HG02571 (cell line): Measurements from ENCODE around the gene SPINK8.
"Not testable (repeated sequence)": the region's sequence is repeated elsewhere in the genome, so short reads cannot be mapped to it uniquely, and the experiment has no call there.

Source experiments
- ATAC-seq: cut with Tn5 transposase; IDR thresholded peaks from one replicate; pipeline ENCODE4 v1.9.1; 2021; ENCODE audit warnings: mild to moderate bottlenecking, moderate library complexity; ENCODE audit not compliant: unreplicated experiment

The SPINK8 gene

GRCh38 chr3:48333346-48334245 is at the start of gene SPINK8:
TSS of gene SPINK8 (minus strand) at chr3:48333661. CDS start at chr3:48328341, 5,320 bp downstream.
- ATAC-seq, result not testable (repeated sequence)

- ATAC-seq, result no peak
Measured at GRCh38 chr3:48372862-48373435, 39.5 kb upstream of the SPINK8 start.

DNA sequence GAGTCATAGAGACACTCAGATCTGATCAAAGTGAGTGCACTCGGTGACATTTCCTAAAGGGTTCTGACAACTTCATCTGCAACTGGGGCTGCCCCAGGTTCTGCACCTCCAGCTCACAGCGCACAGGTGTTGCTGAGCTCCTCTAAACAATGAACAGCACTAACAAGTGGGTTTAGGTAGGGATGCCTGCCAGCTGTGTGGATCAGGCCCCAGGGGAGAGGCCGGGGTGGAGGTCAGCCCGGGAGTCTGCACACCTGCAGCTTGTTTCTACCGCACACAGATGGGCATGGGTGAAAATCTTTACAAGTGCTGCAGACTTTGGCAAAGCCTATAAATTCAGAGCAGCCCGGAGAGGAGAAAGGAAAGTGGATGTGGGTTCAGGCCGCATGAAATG is 38.9 kb upstream of the SPINK8 start:
- ATAC-seq, result no peak

DNA sequence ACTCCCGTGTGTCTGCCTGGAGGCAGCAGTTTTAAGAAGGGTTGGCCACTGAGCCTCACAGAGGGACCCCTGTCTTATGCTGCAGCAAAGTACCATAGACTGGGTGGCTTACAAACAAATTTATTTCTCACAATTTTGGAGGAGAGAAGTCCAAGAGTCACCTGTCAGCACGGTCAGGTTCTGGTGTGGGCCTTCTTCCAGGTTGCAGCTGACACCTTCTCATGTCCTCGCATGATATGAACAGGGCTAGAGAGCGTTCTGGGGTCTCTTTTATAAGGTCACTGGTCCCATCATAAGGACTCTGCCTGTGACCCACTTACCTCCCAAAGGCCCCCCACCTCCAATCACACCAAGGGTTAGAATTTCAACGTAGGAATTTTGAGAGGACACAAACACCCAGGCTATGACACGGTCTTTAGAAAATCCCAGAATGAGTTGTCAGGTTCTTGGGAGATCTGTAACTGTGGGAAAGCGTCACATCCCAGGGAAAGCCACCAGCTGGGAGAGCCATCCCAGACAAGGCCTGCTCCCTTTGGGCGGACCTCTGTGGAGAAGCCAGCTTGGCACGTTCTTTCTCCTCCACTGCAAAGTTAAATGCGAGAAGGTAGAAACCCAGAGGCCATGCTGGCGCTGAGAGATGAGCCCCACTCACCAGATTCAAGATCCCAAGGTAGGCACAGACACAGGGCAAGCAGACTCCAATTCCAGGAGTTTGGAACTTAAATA is 38.4 kb upstream of the SPINK8 start, which contains the start of gene FBXW12:
Gene FBXW12 (plus strand): TSS at position 569 of the 726 bp plus-strand sequence. CDS start 549 bp downstream, outside the sequence.
- ATAC-seq, result no peak

DNA sequence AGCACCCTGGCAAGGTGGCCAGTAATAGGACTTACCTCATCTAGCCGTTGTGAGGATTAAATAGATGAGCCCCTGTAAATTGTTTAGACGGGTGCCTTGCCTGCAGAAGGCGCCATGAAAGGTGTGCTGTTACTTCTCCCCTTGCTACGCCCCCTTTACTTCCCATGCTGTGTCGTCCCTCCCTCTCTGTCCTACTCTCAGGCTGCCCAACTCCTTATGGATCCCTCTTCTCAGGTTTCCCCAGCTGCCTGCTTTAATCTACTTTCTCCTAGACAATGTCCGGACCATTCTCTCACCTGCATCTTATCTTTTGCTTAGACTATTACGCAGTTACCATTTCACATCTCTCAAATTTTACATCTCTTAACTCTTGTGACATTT is 36.9 kb upstream of the SPINK8 start:
- no peak for ATAC-seq

DNA sequence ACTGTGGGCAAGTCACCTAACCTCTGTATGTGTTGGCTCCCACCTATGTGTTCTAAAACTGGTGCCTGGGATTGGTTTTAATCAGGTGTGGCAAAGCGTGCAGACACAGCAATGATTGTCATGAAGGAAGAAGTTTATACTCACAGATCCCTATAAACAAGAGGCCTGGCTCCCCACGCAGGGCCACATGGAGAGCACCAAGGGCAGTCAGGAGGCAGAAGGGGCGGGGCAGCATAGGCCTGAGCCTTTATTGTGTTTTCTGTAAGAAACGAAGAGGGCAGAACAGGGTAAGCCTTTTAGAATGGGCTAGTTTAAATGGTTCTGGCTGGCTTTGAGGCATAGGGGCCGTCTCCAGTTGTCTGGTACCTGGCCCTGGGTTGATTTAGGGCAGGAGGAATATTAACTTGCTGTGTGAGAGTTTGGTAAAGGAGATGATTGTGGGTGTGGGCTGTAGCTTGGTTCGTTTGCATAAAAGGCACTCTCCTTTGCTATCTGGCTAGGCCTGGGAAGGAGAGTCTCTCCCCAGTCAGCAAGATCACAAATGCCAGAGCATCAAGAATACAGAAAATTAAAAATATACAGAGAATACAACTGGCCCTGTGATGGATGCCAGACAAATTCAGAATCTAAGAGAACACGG is 36.4 kb upstream of the SPINK8 start:
- no peak for ATAC-seq

- no peak for ATAC-seq
Measured at GRCh38 chr3:48367201-48367600, 33.7 kb upstream of the SPINK8 start.

- ATAC-seq, result no peak
Measured at GRCh38 chr3:48364840-48365239, 31.4 kb upstream of the SPINK8 start.

DNA sequence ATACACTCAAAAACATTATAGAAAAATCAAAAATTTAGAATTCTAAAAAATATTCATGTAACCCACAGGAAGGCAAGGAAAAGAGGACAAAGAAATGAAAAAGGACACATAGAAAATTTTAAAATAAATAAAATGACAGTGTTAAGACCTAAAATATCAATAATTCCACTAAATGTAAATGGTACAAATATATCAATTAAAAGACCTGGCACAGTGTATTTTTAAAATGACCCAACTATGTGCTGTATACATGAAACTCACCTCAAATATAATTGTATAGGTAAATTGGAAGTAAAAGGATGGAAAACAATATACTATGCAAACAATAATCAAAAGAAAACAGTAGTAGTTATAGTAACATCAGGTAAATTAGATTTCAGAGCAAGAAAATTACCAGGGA is 28.5 kb upstream of the SPINK8 start:
- no peak for ATAC-seq

- ATAC-seq, result no peak
Measured at GRCh38 chr3:48356419-48356818, 23.0 kb upstream of the SPINK8 start.

DNA sequence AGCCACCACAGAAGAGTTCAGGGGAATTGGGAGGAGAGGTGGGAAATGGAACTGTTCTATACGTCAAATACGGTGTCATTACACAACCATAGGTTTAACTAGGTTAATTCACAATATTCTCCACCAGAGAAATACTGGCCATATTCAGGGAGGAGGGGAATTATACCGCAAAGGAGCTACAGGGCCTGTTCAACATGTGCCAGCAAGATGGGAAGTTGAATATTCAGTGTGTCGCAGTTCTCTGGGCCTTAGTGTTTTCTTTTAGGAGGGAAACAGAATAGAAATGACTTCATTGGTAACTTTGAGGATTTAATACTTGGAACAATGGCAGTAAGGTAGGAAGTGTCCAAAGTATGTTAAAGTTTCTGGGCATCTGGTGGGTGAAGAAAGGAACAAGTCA is 20.5 kb upstream of the SPINK8 start:
- no peak for ATAC-seq

DNA sequence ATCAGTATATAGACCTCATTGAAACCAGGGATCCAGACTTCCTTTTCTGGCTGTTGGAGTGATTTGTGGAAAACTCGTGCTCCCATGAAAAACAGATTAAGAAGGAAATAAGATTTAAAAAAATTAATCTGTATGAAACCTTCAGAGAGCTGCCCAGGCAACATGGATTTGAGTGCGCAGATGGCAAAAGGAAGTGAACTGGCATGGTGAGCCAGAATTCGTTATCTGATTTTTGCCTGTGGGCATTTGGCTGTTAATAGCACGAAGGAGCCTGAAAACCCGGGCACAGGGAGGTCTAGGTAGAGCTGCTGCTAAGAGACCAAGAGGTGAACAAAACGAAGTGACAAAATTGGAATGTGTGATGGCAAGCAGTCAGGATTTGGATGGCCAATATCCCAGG is 19.1 kb upstream of the SPINK8 start:
- no peak for ATAC-seq

- no peak for ATAC-seq
Measured at GRCh38 chr3:48347500-48347899, 14.0 kb upstream of the SPINK8 start.

GRCh38 chr3:48345946-48346572 is 12.6 kb upstream of the SPINK8 start:
- no peak for ATAC-seq

DNA sequence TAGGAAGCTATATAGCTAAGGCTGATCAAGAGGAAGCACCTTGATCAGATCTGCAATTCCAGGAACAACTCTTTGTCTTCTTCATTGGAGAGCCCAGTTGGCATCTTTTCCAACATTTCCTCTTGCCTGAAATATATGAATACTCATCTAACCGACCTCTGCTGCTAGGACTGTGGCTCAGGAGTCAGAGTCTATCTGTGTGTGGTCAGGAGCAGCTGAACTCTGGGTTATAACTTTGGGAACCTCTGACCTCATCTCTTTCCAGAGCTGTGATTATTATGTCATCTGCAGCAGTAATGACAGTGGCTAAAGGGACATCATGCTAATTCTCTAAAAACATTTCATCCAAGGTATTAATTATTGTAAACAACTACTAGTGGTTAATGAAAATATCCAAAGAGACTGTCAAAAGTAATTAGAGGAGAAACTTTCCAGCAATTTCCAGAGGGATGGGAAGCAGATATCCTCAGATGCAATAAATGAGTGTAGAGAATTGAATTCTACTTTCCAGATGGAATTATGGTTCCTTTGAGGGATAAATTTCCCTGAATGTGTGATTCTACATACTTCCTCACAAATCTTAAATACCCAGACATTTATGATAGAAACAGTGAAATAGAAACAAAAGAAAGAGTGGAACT is 11.5 kb upstream of the SPINK8 start:
- no peak for ATAC-seq

DNA sequence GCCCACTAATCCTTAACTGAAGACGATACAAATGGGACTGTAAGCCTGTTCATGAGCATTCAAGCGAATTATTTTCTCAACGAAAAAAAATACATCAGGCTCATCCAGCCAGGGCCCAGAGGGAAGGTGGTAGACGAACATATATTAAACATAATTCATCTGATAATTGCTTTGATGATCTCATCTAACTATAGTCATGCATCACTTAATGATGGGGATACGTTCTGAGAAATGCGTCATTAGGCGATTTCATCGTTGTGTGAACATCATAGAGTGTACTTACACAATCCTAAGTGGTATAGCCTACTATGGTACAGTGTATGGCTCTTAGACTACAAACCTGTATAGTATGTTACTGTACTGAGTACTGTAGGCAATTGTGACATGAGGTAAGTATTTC is 10.0 kb upstream of the SPINK8 start:
- ATAC-seq, result no peak

- no peak for ATAC-seq
Measured at GRCh38 chr3:48338635-48339034, 5.2 kb upstream of the SPINK8 start.

GRCh38 chr3:48337536-48337935 is 4.1 kb upstream of the SPINK8 start:
- not testable (repeated sequence) for ATAC-seq

DNA sequence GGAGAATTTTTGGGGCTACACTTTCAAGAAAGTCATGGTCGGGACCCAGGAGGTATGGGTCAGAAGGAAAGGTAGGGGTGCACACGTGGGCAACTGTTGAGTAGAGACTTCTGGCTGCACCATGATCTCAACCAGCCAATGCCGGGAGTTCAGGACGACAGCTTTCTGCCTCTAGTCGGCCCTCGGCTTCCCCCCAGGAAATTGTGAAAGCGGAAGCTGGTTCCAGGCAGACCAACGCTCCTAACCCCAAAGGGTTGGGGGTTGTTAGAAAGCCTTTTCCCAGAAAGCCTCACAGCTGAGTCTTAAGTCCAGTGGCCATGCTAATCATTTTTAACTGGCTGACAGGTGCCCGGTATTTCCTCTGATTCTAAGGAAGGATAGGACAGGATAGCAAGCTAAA is 1.8 kb upstream of the SPINK8 start:
- not testable (repeated sequence) for ATAC-seq

DNA sequence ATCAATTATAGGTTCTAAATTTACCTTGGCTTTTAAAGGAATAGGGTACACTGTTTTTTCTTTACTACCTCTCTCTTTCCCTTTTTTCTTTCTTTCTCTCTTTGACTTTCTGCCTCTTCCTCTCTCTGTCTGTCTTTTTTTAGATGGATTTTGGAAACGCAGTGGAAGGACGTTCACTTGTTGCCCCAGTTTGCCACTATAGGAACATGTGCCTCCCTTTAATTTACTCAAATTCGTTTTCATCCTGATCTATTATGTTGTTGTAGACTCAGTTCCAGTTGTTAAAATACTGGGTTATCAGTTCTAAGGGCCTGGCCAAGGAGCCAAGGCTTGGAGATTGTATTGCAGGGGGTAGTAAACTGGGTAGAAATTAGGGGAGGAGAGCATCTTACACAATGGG is 1.1 kb upstream of the SPINK8 start:
- ATAC-seq, result no peak
